SU-DHL-6 (cell line): Measurements from ENCODE around the gene RPS6KA2.

ENCODE experiments used
- H2AFZ ChIP-seq: fragments of 200-600 bp; sonication (generic); 2 replicates; pipeline ENCODE4 v1.6.1; 2014; ENCODE audit warnings: low read depth, mild to moderate bottlenecking, moderate library complexity, mixed read lengths, antibody characterized with exemption, low read length; ENCODE audit not compliant: severe bottlenecking
- H3F3A ChIP-seq: fragments of 200-600 bp; shearing (Covaris generic); 2 replicates; pipeline ENCODE4 v1.6.0; 2016; ENCODE audit warnings: antibody characterized with exemption, mild to moderate bottlenecking; ENCODE audit not compliant: insufficient read depth
- H3K27ac ChIP-seq: fragments of 200-600 bp; sonication (generic); 2 replicates; pipeline ENCODE4 v1.5.1; 2016; ENCODE audit warnings: low read depth, mild to moderate bottlenecking, low read length, moderate library complexity, mixed read lengths
- H3K27me3 ChIP-seq: fragments of 200-600 bp; sonication (generic), shearing (Covaris generic); 2 replicates; pipeline ENCODE4 v1.6.0; 2014; ENCODE audit warnings: mild to moderate bottlenecking, low read length
- H3K36me3 ChIP-seq: fragments of 200-600 bp; sonication (generic); 2 replicates; pipeline ENCODE4 v1.6.1; 2014; ENCODE audit warnings: mild to moderate bottlenecking, low read length, mixed read lengths
- H3K4me2 ChIP-seq: fragments of 300-600, 200-600 bp; shearing (Covaris generic), sonication (generic); 2 replicates; pipeline ENCODE4 v1.6.0; 2014; ENCODE audit warnings: low read length, low read depth, mild to moderate bottlenecking; ENCODE audit not compliant: poor library complexity, severe bottlenecking
- H3K4me3 ChIP-seq: fragments of 200-600 bp; sonication (generic); 2 replicates; pipeline ENCODE4 v1.5.1; 2014; ENCODE audit warnings: antibody characterized with exemption, low read length, mild to moderate bottlenecking, mixed read lengths; ENCODE audit not compliant: insufficient read depth, poor library complexity, severe bottlenecking
- H3K79me2 ChIP-seq: fragments of 200-600 bp; sonication (generic); 2 replicates; pipeline ENCODE4 v1.6.1; 2014; ENCODE audit warnings: mild to moderate bottlenecking, low read length, moderate library complexity; ENCODE audit not compliant: insufficient read depth
- H3K9ac ChIP-seq: fragments of 200-600 bp; sonication (generic); 2 replicates; pipeline ENCODE4 v1.7.0; 2014; ENCODE audit warnings: mild to moderate bottlenecking, low read length
- H3K9me2 ChIP-seq: fragments of 200-600 bp; sonication (generic); replicated peaks from 2 replicates; pipeline ENCODE4 v1.6.1; 2014; ENCODE audit warnings: low read length; ENCODE audit not compliant: insufficient read depth
- H3K9me3 ChIP-seq: fragments of 200-600 bp; sonication (generic); 2 replicates; pipeline ENCODE4 v1.6.1; 2014; ENCODE audit warnings: low read length, mixed read lengths; ENCODE audit not compliant: insufficient read depth
- H4K20me1 ChIP-seq: fragments of 200-600 bp; sonication (generic); 2 replicates; pipeline ENCODE4 v1.6.1; 2014; ENCODE audit warnings: low read depth, mild to moderate bottlenecking, antibody characterized with exemption, low read length, moderate library complexity, mixed read lengths
- EZH2phosphoT487 ChIP-seq: fragments of 200-600 bp; sonication (generic), shearing (Covaris generic); conservative IDR thresholded peaks from 2 replicates; pipeline ENCODE4 v1.6.1; 2018; ENCODE audit warnings: mild to moderate bottlenecking, antibody characterized with exemption, low read length, moderate library complexity, mixed read lengths
- TF ChIP-seq, protein P1 (sequence below): fragments of 200-600 bp; sonication (generic); IDR thresholded peaks from one replicate; pipeline ENCODE4 v1.5.1; 2017; ENCODE audit warnings: antibody characterized with exemption, mild to moderate bottlenecking, low read length, moderate library complexity; ENCODE audit not compliant: insufficient read depth, poor library complexity, severe bottlenecking

The RPS6KA2 gene

DNA sequence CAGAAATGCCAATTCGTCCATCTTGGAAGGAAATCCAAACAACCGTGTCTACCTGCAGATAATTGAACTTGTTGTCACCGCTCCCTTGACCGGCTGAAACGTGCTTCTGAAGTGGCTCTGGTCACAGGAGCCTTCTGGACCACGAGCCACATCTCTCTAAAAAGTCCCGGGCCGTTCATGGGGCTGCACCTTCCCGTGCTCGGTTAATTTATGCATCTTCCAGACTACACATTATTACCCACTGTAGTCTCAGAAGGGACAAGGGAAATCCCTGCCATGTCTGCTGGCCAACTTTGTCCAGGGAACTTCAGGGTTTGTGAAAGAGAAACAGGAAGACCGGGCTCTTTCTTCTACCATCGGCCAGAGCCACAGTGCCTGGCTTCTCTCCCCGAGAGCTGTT, 180.9 kb downstream of the RPS6KA2 start:
- no peak overlapping the region for H3K9ac ChIP-seq
- H3K36me3 ChIP-seq, result no peaks in the 10 kb centered on the region
- H3K79me2 ChIP-seq, result no peaks in the 10 kb centered on the region
- H3K9me2 ChIP-seq, result no peaks in the 10 kb centered on the region
- no peaks in the 10 kb centered on the region for H3K27me3 ChIP-seq
- H3K4me2 ChIP-seq, result no peak overlapping the region
- no peak overlapping the region for H2AFZ ChIP-seq
- H3K9me3 ChIP-seq, result no peaks in the 10 kb centered on the region
- TF ChIP-seq, protein P1, sequence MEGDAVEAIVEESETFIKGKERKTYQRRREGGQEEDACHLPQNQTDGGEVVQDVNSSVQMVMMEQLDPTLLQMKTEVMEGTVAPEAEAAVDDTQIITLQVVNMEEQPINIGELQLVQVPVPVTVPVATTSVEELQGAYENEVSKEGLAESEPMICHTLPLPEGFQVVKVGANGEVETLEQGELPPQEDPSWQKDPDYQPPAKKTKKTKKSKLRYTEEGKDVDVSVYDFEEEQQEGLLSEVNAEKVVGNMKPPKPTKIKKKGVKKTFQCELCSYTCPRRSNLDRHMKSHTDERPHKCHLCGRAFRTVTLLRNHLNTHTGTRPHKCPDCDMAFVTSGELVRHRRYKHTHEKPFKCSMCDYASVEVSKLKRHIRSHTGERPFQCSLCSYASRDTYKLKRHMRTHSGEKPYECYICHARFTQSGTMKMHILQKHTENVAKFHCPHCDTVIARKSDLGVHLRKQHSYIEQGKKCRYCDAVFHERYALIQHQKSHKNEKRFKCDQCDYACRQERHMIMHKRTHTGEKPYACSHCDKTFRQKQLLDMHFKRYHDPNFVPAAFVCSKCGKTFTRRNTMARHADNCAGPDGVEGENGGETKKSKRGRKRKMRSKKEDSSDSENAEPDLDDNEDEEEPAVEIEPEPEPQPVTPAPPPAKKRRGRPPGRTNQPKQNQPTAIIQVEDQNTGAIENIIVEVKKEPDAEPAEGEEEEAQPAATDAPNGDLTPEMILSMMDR, result no peak
- TF ChIP-seq EZH2phosphoT487, result no peak
- no peaks in the 10 kb centered on the region for H4K20me1 ChIP-seq
- H3K27ac ChIP-seq, result no peak overlapping the region
- H3K4me3 ChIP-seq, result no peak overlapping the region
- no peaks in the 10 kb centered on the region for H3F3A ChIP-seq

DNA sequence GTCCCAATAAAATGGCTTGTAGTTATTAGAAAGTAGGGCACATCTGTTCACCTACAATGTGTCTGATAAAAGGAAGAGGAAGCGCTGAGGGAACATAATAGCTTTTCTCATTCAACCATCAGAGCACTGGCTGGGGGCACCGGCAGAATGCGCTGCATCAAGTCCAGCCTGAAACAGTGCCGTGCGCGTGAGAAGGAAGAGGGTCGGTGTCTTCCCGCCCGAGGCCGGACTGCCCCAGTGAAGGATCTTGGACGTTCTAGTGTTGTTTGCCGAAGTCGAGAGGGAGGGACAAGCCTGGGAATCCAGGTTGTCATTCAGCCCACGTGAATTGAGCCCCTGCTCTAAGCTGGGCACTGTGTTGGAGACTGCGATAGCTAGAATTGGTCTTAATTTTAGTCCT, 182.6 kb downstream of the RPS6KA2 start:
- Histone ChIP-seq H3K4me2 (no peak overlapping the region), H3K27ac (no peak overlapping the region), H3K79me2 (no peaks in the 10 kb centered on the region), H3K9me2 (no peaks in the 10 kb centered on the region), H3K36me3 (no peaks in the 10 kb centered on the region), H4K20me1 (no peaks in the 10 kb centered on the region), H3K4me3 (no peak overlapping the region), H3F3A (no peaks in the 10 kb centered on the region), H3K9me3 (no peaks in the 10 kb centered on the region), H3K9ac (no peak overlapping the region), H3K27me3 (no peaks in the 10 kb centered on the region), H2AFZ (no peak overlapping the region)
- TF ChIP-seq EZH2phosphoT487, result no peak

DNA sequence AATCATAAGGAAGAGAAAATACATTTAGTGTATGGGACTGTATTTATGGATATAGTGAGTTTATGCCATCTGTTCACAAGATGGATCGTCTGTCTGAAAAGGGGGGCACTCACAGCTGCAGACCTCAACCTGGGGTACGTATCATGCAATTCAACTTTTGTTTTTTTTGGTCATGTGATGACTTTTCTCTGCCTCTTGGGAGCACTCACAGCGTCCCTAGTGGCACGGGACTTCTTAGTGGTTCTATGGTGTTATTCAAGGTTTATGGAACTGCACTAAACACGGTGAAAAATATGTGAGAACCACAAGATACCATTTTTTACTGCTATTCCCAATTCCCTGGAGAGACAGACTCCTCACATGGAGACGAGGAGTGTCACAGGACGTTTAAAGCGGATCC, 183.9 kb downstream of the RPS6KA2 start:
- Histone ChIP-seq H4K20me1 (no peaks in the 10 kb centered on the region), H3K9me3 (no peaks in the 10 kb centered on the region), H3K9ac (no peak overlapping the region), H3K4me3 (no peak overlapping the region), H3K36me3 (no peaks in the 10 kb centered on the region), H3K27me3 (no peaks in the 10 kb centered on the region; the same call in 1 of the 2 replicates), H2AFZ (no peak overlapping the region), H3K27ac (no peak overlapping the region), H3F3A (no peaks in the 10 kb centered on the region), H3K4me2 (no peak overlapping the region), H3K9me2 (no peaks in the 10 kb centered on the region), H3K79me2 (no peaks in the 10 kb centered on the region)
- TF ChIP-seq EZH2phosphoT487, result no peak
- TF ChIP-seq, protein P1, result peak; percentile 29

DNA sequence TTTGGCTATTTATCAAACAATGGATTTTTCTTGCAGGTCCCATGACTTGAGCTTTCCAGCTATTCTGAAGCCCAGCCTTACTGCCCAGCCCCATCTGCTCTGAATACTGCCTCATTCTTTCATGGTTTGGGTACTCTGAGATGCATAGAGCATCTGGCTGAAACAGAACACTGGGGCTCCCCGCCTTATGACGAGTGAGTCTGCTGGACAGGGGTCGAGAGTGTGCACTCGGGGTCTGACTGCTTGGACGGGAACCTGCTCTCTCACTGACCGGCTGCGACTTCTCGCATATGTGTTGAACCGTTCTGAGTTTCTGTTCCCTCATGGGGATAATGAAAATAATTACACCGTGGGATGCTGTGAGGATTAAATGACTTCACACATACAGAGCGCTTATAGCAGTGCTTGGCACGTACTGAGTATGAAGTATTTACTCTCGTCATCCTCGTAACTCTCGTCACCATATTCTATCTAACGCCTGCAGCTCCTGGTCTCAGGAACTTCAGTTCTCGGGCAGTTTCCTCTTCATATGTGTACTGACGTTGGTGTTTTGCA, 184.8 kb downstream of the RPS6KA2 start:
- Histone ChIP-seq H3K9me3 (no peaks in the 10 kb centered on the region), H4K20me1 (no peaks in the 10 kb centered on the region), H3K36me3 (no peaks in the 10 kb centered on the region), H3K27ac (no peak overlapping the region), H3K4me3 (no peak overlapping the region), H3K9ac (no peak overlapping the region), H3F3A (no peaks in the 10 kb centered on the region), H3K79me2 (no peaks in the 10 kb centered on the region), H3K27me3 (no peaks in the 10 kb centered on the region; the same call in 1 of the 2 replicates), H3K9me2 (no peaks in the 10 kb centered on the region), H3K4me2 (no peak overlapping the region), H2AFZ (no peak overlapping the region)
- TF ChIP-seq EZH2phosphoT487, result no peak
- TF ChIP-seq, protein P1, result no peak
